Epithelial cell of esophagus (primary cell): Measurements from ENCODE around the gene LST1.
"Not testable (repeated sequence)": the region's sequence is repeated elsewhere in the genome, so short reads cannot be mapped to it uniquely, and the experiment has no call there.

Experiments used
- DNase-seq: peaks from one replicate; pipeline ENCODE4 v3.0.0; 2010; ENCODE audit warnings: low read depth
- H3K4me3 ChIP-seq: 2 replicates; pipeline ENCODE4 v1.5.1; 2011; ENCODE audit warnings: mild to moderate bottlenecking, low read length, control low read depth
- CTCF ChIP-seq: IDR thresholded peaks from 2 replicates; pipeline ENCODE4 v1.5.1; 2011; ENCODE audit warnings: low read depth, mild to moderate bottlenecking, low read length, control low read depth, inconsistent platforms; ENCODE audit not compliant: insufficient read depth; ENCODE audit errors: missing control alignments

Gene LST1

GRCh38 chr6:31551371-31551770 lies 34.7 kb upstream of the LST1 start:
- H3K4me3 ChIP-seq: not testable (repeated sequence)
- TF ChIP-seq CTCF: peak; percentile 31
- DNase-seq: peak; percentile 60

- no peak for DNase-seq
- TF ChIP-seq CTCF: no peak
- H3K4me3 ChIP-seq: no peak overlapping the region
Observed at GRCh38 chr6:31556307-31556706, 29.8 kb upstream of the LST1 start.

- no peak for TF ChIP-seq CTCF
- no peak for DNase-seq
- no peak overlapping the region for H3K4me3 ChIP-seq
Observed at GRCh38 chr6:31557443-31558317, 28.4 kb upstream of the LST1 start.

- no peak overlapping the region for H3K4me3 ChIP-seq
- DNase-seq: no peak
- no peak for TF ChIP-seq CTCF
Observed at GRCh38 chr6:31558318-31558625, 27.8 kb upstream of the LST1 start.

GRCh38 chr6:31558631-31559500 lies 27.2 kb upstream of the LST1 start:
- DNase-seq: no peak
- TF ChIP-seq CTCF: no peak
- no peak overlapping the region for H3K4me3 ChIP-seq

GRCh38 chr6:31559606-31559957 lies 26.5 kb upstream of the LST1 start:
- no peak overlapping the region for H3K4me3 ChIP-seq
- no peak for DNase-seq
- TF ChIP-seq CTCF: no peak
